Measurements from ENCODE around the gene PCSK5.
A peak's percentile ranks its signal among the peaks of the same experiment; 100 is the strongest.

The PCSK5 gene

GRCh38 chr9:76092572-76092971 lies 202.1 kb downstream of the PCSK5 start:
- no peak for DNase-seq

- DNase-seq = no peak
Observed at GRCh38 chr9:76095585-76095984, 205.1 kb downstream of the PCSK5 start.

- no peak for DNase-seq
Observed at GRCh38 chr9:76099516-76099915, 209.0 kb downstream of the PCSK5 start.

DNA sequence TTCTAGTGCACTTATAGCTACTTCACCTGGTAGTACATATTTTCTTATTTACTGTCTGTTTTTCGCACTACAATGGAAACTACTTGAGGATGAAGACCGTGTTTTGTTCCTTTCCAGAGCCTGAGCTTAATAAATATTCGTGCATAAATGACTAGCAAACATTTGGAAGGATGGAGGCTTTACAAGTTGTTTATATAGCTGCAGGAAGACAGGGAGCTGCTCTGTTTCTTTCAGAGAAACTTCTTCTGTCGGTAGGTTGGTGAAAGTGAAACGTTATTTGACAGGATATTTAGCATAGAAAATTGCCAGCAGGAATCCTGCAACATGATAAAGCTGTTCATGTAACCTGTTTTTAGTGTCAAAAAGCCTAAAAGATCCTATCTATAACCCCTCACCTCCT lies 210.6 kb downstream of the PCSK5 start:
- no peak for DNase-seq

- DNase-seq = no peak
Observed at GRCh38 chr9:76101491-76101890, 211.0 kb downstream of the PCSK5 start.

- no peak for DNase-seq
Observed at GRCh38 chr9:76101947-76102346, 211.5 kb downstream of the PCSK5 start.

GRCh38 chr9:76103531-76104315 lies 213.2 kb downstream of the PCSK5 start:
- no peak for DNase-seq

DNA sequence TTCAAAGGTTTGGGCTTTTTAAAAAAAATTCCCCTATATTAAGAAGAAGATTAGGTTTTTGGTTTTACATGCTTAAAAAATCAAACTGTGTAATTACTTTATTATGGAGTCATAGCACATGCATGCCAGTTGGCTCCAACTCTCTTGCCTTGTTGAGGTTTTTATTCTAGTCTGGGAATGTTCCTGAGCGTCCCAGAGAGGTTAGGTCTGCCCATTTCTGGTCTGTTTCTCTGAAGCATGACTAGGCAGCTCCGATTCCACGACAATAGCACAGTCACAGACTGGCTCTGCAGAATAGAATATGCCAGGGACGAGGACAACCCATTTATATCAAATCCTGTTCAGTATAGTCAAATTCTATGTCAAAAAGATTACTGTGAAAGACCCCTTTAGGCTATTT lies 217.0 kb downstream of the PCSK5 start:
- no peak for DNase-seq

DNA sequence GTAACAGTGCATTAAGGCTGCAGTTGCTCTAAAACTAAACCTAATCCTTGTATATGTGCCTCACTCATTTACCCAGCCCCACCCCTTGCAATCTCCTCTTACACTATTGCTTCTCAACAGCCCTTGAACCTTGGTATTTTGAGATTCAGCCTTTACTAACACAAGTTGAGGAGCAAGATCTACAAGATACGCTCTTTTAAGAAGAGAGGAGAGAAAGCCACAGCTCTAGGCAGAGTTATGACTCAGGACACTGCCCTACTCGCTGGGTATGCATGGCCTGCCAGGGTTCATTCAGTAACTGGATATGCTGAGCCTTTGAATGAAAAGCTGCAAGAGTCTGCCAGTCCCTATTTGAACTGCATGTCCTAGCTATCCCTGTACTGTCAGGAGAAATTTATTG lies 219.5 kb downstream of the PCSK5 start:
- no peak for DNase-seq

- no peak for DNase-seq
Observed at GRCh38 chr9:76112151-76112550, 221.7 kb downstream of the PCSK5 start.

GRCh38 chr9:76114144-76114543 lies 223.7 kb downstream of the PCSK5 start:
- no peak for DNase-seq

DNA sequence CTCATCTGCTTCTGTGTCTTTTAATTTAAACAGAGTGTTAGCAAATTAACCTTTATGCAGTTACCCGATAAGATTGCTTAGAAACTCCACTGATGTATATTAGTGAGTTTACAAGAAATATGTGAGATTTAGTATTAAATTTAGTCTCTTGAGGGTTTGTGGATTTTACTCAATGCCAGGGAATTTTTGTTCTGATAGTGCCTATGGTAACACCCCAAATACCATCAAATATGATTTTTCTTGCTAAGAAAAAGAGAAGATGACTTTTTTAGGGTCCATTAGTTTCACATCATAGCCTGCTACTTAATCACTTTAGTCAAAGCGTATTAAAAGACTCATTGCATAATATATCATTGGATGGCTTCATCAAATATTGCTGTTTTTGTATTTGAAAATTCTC lies 224.9 kb downstream of the PCSK5 start:
- DNase-seq = no peak

- no peak for DNase-seq
Observed at GRCh38 chr9:76115982-76116646, 225.6 kb downstream of the PCSK5 start.

DNA sequence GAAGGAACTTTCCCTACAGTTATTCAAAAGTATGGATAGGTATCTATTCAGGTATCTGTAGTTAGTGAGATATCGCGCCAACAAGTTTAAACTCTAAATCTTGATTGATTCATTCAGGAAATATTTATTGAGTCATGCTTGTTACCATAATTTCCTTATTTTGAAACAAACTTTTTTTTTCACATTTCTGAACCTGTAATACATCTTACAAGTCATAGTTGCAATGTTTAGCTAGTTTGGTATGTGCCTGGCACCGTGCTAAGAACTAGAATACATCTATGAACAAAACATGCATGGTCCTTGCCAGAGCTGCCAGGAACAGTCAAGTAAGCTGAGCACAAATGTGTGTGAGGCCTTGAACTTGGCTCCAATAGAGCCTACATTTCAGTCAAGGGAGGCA lies 226.4 kb downstream of the PCSK5 start:
- no peak for DNase-seq

DNA sequence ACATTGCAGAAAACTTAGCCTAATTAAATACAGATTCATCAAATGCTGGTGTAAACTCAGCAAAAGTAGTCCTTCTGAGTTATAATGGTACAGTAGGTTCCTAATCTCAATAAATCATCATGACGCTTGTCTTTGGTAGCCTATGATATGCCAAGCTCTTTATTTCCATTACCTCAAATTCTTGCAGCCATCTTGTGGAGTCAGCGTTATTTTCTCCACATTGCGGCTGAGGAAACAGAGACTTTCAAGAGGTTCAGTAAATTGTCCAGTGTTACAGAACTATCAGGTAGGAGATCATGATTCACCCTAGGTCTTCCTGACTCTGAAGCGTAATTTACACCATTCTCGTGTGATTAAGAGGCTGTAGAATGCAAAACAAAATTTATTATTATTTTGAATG lies 237.2 kb downstream of the PCSK5 start:
- no peak for DNase-seq

DNA sequence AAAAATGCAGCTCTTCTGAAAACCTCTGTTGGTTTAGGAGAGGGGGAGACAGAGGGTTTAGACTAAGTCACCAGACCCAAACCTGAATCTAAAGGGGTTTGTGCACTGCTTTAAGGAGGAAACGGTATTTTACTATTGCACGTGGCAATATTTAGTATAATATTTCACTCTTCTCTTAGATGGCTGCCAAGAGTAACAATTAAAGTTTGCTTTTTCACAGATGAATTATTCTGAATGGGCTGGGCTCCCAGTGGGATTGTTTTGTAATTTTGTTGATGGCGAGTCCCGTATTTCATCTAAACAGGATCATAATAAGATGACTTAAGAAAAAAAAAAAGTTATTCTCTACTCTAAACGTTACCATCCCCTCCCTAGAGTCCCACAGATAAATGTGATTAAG lies 245.4 kb downstream of the PCSK5 start:
- DNase-seq = no peak

- DNase-seq = no peak
Observed at GRCh38 chr9:76136986-76137385, 246.5 kb downstream of the PCSK5 start.

- DNase-seq = no peak
Observed at GRCh38 chr9:76137931-76138330, 247.5 kb downstream of the PCSK5 start.

DNA sequence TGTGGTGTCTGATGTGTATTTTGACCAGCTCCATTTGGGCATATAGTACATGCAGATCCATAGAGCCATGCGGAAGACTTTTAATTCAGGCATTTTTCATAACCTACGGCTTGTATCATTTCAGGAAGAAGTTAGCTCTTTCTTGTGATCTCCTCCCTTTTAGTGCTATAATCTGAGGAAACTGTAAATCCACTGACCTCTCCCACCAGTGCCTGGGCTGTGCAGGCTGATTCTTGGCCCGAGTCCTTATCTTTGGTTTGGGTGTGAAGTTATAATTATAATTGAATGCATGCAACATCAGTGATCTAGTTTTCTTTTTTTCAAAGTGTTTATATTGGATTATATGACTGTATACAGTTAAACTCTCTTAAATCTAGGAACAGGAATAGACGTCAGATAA lies 247.9 kb downstream of the PCSK5 start:
- DNase-seq = no peak

GRCh38 chr9:76143834-76144233 lies 253.4 kb downstream of the PCSK5 start:
- no peak for DNase-seq

DNA sequence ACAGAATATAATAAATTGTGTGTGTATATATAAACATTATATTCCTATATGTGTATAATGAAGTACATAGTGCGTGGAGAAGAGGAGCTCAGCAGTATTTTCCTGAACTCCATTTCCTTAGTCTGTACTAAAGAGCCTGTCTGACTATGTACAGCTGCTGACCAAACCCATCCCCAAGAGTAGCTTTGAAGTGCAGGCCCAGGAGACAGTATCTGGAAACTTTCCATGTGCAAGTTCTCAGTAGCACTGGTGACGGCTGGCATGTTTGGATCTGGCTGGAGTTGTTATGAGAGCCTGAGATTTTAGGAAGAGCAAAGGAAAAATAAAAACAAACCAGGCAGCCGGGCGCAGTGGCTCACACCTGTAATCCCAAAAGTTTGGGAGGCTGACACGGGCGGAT lies 259.5 kb downstream of the PCSK5 start:
- DNase-seq = no peak

- no peak for DNase-seq
Observed at GRCh38 chr9:76151267-76151666, 260.8 kb downstream of the PCSK5 start.

- DNase-seq = no peak
Observed at GRCh38 chr9:76153339-76153738, 262.9 kb downstream of the PCSK5 start.

DNA sequence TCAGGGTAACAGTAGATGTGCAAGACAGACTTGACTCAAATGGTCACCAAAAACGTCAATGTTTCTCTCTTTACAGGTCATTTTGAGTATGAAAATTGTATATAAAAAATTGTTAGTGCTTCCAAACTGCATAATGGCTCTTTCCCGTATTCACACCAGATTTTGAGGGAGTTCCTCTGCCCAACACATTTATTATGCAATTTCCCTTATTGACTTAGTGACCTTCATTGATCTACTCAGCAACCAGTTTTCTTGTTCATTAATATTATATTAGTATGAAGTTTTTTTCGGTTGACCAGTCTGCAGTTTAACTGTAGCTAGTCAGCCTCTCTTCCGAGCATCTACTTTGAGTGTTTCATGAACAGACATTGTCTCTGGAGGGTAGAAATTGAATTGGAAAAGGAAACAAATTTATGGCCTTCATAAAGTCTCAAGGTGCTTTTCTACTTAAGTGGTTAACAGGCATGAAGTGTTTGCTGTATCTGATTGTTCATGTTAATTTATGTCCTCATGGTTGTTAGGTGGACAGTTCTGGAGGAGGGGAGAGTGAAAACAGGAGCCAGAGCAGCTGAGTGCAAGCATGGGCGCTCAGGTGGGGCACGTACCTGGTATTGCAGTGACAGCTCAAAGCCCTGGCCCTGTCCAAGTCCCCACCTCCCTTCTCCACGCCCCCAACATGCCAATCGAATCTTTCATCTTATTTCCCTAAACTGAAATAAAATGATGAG lies 263.6 kb downstream of the PCSK5 start:
- DNase-seq = peak; percentile 7

Data from NCI-H1092 (cell line).